Kasumi-1 (cell line): ENCODE measurements around the gene ARMC6.
A peak's percentile ranks its signal among the peaks of the same experiment; 100 is the strongest.
"Not testable (repeated sequence)": the region's sequence is repeated elsewhere in the genome, so short reads cannot be mapped to it uniquely, and the experiment has no call there.

Source experiments
- DNase-seq, 2 experiments: peaks; one replicate each; lab custom pipeline; 2025; lab: John Stamatoyannopoulos, UW

ARMC6 gene

GRCh38 chr19:19023376-19023775 is 10.0 kb upstream of the ARMC6 start:
- DNase-seq: not testable (repeated sequence)

- DNase-seq: no peak
Measured at GRCh38 chr19:19025861-19026260, 7.5 kb upstream of the ARMC6 start.

- DNase-seq: no peak
Measured at GRCh38 chr19:19026299-19026971, 7.0 kb upstream of the ARMC6 start.

GRCh38 chr19:19027228-19027627 is 6.2 kb upstream of the ARMC6 start:
- DNase-seq: no peak

- no peak for DNase-seq
Measured at GRCh38 chr19:19028526-19028925, 4.9 kb upstream of the ARMC6 start.

GRCh38 chr19:19031891-19032290 is 1.5 kb upstream of the ARMC6 start:
- DNase-seq: no peak

GRCh38 chr19:19032420-19033175 is 805 bp upstream of the ARMC6 start:
- DNase-seq: peak; percentile 96 to 97

GRCh38 chr19:19033176-19033425 is 302 bp upstream of the ARMC6 start:
- DNase-seq: no peak

GRCh38 chr19:19034204-19034624 is 811 bp downstream of the ARMC6 start:
- DNase-seq: peak; percentile 95 to 96

- DNase-seq: no peak
Measured at GRCh38 chr19:19039901-19040300, 6.5 kb downstream of the ARMC6 start.

GRCh38 chr19:19040417-19040816 is 7.0 kb downstream of the ARMC6 start:
- no peak for DNase-seq

- no peak for DNase-seq
Measured at GRCh38 chr19:19042732-19043280, 9.4 kb downstream of the ARMC6 start.

- DNase-seq: no peak
Measured at GRCh38 chr19:19043481-19043880, 10.1 kb downstream of the ARMC6 start.

- DNase-seq: no peak
Measured at GRCh38 chr19:19043881-19044280, 10.5 kb downstream of the ARMC6 start.

- DNase-seq: no peak
Measured at GRCh38 chr19:19049406-19049805, 16.0 kb downstream of the ARMC6 start.

- no peak for DNase-seq
Measured at GRCh38 chr19:19050104-19050503, 16.7 kb downstream of the ARMC6 start.

GRCh38 chr19:19050731-19051130 is 17.3 kb downstream of the ARMC6 start:
- DNase-seq: no peak

- DNase-seq: no peak
Measured at GRCh38 chr19:19051478-19052213, 18.2 kb downstream of the ARMC6 start.

GRCh38 chr19:19052921-19053320 is 19.5 kb downstream of the ARMC6 start:
- DNase-seq: no peak

- peak in 1 of 2 experiments; percentile 26 for DNase-seq
Measured at GRCh38 chr19:19053508-19054314, 20.3 kb downstream of the ARMC6 start.

GRCh38 chr19:19054315-19054938 is 21.0 kb downstream of the ARMC6 start:
- DNase-seq: no peak
